Natural killer cell (primary cell): ENCODE results near the gene CAMK4. TPM values are rescaled to one million over a fixed set of nuclear protein-coding genes. Genes with fewer than 3 reads are reported as not detected.
"Not testable (repeated sequence)": the region's sequence is repeated elsewhere in the genome, so short reads cannot be mapped to it uniquely, and the experiment has no call there.

ENCODE experiments used
- ATAC-seq, 3 donors: fragments of 150-1000 bp in 2 of 3; fragments of 200-7000 bp in 1 of 3; cut with Tn5 transposase; 1 replicate in 1 of 3; 2 replicates in 2 of 3; pipeline ENCODE4 v1.10.0; 2021; ENCODE audit warnings: mild to moderate bottlenecking in 2 of 3, moderate library complexity in 2 of 3
- DNase-seq, 2 donors: peaks; one replicate each; pipeline versions ENCODE4 v3.0.0 to v3.0.0-alpha.2; 2013 to 2021; ENCODE audit warnings: mixed read lengths in 1 of 2
- H3K27ac ChIP-seq: one replicate; pipeline ENCODE4 v1.5.1; 2013; ENCODE audit warnings: mild to moderate bottlenecking, low read length
- H3K27me3 ChIP-seq: one replicate; pipeline ENCODE4 v1.6.1; 2013; ENCODE audit warnings: low read length; ENCODE audit not compliant: control insufficient read depth, insufficient read depth
- H3K36me3 ChIP-seq: one replicate; pipeline ENCODE4 v1.6.1; 2013; ENCODE audit warnings: low read length; ENCODE audit not compliant: control insufficient read depth, insufficient read depth
- H3K4me1 ChIP-seq: one replicate; pipeline ENCODE4 v1.6.1; 2013; ENCODE audit warnings: low read length; ENCODE audit not compliant: control insufficient read depth, insufficient read depth
- H3K4me3 ChIP-seq: one replicate; pipeline ENCODE4 v1.5.1; 2013; ENCODE audit warnings: low read length
- H3K9me3 ChIP-seq: one replicate; pipeline ENCODE4 v1.6.1; 2013; ENCODE audit warnings: low read length; ENCODE audit not compliant: control insufficient read depth, insufficient read depth
- H3K27ac Mint-ChIP-seq, 2 donors: one replicate each; pipeline ENCODE4 v1.8.0; 2022; ENCODE audit warnings: mild to moderate bottlenecking in 2 of 2, mixed read lengths in 2 of 2, moderate library complexity in 1 of 2
- H3K27me3 Mint-ChIP-seq, 2 donors: one replicate each; pipeline ENCODE4 v1.8.0; 2022; ENCODE audit warnings: low read depth in 2 of 2, mixed read lengths in 2 of 2
- H3K36me3 Mint-ChIP-seq: one replicate; pipeline ENCODE4 v1.8.0; 2022; ENCODE audit warnings: mixed read lengths
- H3K4me1 Mint-ChIP-seq, 2 donors: one replicate each; pipeline ENCODE4 v1.8.0; 2022; ENCODE audit warnings: mixed read lengths in 2 of 2
- H3K4me3 Mint-ChIP-seq: one replicate; pipeline ENCODE4 v1.8.0; 2022; ENCODE audit warnings: mild to moderate bottlenecking, moderate library complexity, mixed read lengths
- H3K9me3 Mint-ChIP-seq, 2 donors: one replicate each; pipeline ENCODE4 v1.8.0; 2022; ENCODE audit warnings: mixed read lengths in 2 of 2
- WGBS: methylation state at CpG from one replicate; pipeline ENCODE4 v1.1.7; 2013; ENCODE audit warnings: missing lambda C conversion rate; ENCODE audit not compliant: insufficient coverage; 5-methylcytosine and 5-hydroxymethylcytosine counted together
- intact Hi-C: fragments of 100-400 bp; cut with micrococcal nuclease; formaldehyde crosslinking; loops from one replicate; pipeline ENCODE4 v1.14.2; 2022
- total RNA-seq, 4 donors: library from RNA; stranded (reverse); fragments of 120-200 nt in 1 of 4; gene quantifications; one replicate each; pipeline versions ENCODE4 v1.2.3 to v1.2.4, GENCODE V29; 2013 to 2022
- TF ChIP-seq, protein P1 (sequence below): fragments of 200-600 bp; IDR thresholded peaks from one replicate; pipeline ENCODE4 v1.8.0; 2022; ENCODE audit warnings: antibody characterized with exemption

Gene CAMK4
- total RNA-seq, 3 donors from 2014 or later (not counting 1 experiment from before 2014, with no cell fraction given): 0.80 to 7.9 (median 7.2) TPM

DNA sequence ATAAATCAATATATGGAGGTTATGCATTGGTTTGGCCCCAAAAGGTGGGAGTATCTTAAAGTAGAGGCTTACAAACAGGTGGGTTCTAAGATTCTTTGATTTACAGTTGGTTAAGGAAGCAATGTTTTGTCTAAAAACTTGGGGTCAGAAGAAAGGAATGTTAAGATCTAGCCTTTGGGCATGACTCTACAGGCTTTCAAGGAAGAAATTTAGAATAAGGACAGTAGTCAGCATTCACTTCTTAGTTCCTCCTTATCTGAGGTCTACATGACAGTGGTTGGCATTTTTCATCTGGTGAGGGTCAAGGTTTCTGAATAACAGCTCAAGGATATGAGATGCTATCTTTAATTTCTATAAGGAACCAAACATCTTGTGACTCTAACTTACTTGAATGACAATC is 122.8 kb downstream of the CAMK4 start:
- Mint-ChIP-seq H3K36me3 (no peaks in the 10 kb centered on the region), H3K27me3 (peaks cover 0 to 3% of the 10 kb centered on the region in 2 donors), H3K27ac (no peak overlapping the region), H3K9me3 (peaks cover 3 to 7% of the 10 kb centered on the region in 2 donors), H3K4me1 (no peaks in the 10 kb centered on the region), H3K4me3 (no peak overlapping the region)
- no peaks in the 10 kb centered on the region for H3K9me3 ChIP-seq
- ATAC-seq (no peak), DNase-seq (no peak)
- H3K4me3 ChIP-seq: no peak overlapping the region
- intact Hi-C loops: no loop called here
- H3K4me1 ChIP-seq: no peaks in the 10 kb centered on the region
- H3K36me3 ChIP-seq: no peaks in the 10 kb centered on the region
- no peaks in the 10 kb centered on the region for H3K27me3 ChIP-seq
- TF ChIP-seq, protein P1, sequence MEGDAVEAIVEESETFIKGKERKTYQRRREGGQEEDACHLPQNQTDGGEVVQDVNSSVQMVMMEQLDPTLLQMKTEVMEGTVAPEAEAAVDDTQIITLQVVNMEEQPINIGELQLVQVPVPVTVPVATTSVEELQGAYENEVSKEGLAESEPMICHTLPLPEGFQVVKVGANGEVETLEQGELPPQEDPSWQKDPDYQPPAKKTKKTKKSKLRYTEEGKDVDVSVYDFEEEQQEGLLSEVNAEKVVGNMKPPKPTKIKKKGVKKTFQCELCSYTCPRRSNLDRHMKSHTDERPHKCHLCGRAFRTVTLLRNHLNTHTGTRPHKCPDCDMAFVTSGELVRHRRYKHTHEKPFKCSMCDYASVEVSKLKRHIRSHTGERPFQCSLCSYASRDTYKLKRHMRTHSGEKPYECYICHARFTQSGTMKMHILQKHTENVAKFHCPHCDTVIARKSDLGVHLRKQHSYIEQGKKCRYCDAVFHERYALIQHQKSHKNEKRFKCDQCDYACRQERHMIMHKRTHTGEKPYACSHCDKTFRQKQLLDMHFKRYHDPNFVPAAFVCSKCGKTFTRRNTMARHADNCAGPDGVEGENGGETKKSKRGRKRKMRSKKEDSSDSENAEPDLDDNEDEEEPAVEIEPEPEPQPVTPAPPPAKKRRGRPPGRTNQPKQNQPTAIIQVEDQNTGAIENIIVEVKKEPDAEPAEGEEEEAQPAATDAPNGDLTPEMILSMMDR: no peak
- H3K27ac ChIP-seq: no peak overlapping the region

DNA sequence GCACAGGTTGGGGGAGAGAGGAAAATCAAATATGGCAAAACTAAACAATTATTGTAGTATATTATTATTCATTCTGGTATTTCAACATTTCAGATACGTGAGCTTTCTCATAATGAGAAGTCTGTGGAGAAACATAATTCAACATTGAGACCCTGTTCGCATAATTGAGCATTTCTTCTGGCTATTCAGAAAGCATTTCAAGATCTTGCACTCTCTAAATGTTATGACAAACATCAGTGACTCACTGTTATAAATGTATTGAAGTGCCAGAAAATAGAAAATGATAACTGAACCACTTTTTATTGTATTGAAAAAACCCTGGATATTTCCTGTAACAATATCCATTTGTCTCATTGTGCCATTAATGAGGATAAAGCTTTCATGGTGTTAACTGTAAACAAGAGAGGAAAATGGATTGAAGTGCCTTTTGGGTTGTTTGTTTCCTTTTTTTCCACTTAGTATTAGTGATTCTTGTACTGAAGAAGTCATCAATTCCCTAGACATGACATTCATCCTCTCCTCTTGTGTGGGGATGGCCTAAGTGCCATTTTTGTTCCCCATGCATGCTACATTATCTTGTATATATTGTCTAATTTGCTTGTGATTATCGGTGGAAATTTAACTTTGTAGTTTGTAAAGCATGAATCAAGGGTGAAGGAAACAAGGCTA is 124.6 kb downstream of the CAMK4 start:
- DNase-seq: no peak
- Histone ChIP-seq H3K27me3 (no peaks in the 10 kb centered on the region), H3K27ac (no peak overlapping the region), H3K4me3 (no peak overlapping the region), H3K9me3 (no peaks in the 10 kb centered on the region), H3K4me1 (no peaks in the 10 kb centered on the region), H3K36me3 (no peaks in the 10 kb centered on the region)
- Mint-ChIP-seq H3K36me3 (no peaks in the 10 kb centered on the region), H3K27me3 (no peaks in the 10 kb centered on the region), H3K4me3 (no peak overlapping the region), H3K9me3 (peaks cover 0 to 5% of the 10 kb centered on the region in 2 donors), H3K27ac (no peak overlapping the region), H3K4me1 (no peaks in the 10 kb centered on the region)
- WGBS: 83% methylated on average over 1 of the region's 3 CpGs
- TF ChIP-seq, protein P1: no peak
- intact Hi-C loops: no loop called here
- no peak for ATAC-seq

DNA sequence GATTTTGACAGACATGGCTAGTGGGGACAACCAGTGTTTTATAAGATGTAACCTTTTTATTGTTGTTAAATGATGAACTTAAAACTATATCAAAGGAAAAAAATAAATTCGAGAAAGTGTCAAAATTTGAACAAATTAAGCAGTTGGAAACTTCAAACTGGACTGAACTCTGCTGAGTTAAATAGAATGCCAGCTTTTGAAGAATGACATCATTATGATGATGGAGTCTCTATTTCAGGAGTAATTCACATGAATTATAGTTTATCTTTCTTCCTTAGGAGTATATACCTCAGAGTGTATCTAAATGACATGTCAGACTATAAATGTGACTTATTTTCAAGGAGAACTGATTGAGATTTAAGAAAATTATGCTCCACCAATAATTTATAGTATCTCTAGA is 125.2 kb downstream of the CAMK4 start:
- no peaks in the 10 kb centered on the region for H3K4me1 ChIP-seq
- intact Hi-C loops: no loop called here
- H3K27ac Mint-ChIP-seq: no peak overlapping the region
- WGBS: 92% methylated on average over 1 of the region's 1 CpG
- H3K36me3 ChIP-seq: no peaks in the 10 kb centered on the region
- H3K4me3 ChIP-seq: no peak overlapping the region
- no peaks in the 10 kb centered on the region for H3K27me3 Mint-ChIP-seq
- H3K27ac ChIP-seq: no peak overlapping the region
- H3K36me3 Mint-ChIP-seq: no peaks in the 10 kb centered on the region
- no peaks in the 10 kb centered on the region for H3K4me1 Mint-ChIP-seq
- no peak overlapping the region for H3K4me3 Mint-ChIP-seq
- H3K27me3 ChIP-seq: no peaks in the 10 kb centered on the region
- peaks cover 2 to 7% of the 10 kb centered on the region in 2 donors for H3K9me3 Mint-ChIP-seq
- H3K9me3 ChIP-seq: no peaks in the 10 kb centered on the region
- TF ChIP-seq, protein P1: no peak
- no peak for DNase-seq
- no peak for ATAC-seq

- WGBS: no CpG with 5 or more reads among the region's 3 CpGs
- TF ChIP-seq, protein P1: no peak
These were observed 128.9 kb downstream of the CAMK4 start for GRCh38 chr5:111353035-111353434.

DNA sequence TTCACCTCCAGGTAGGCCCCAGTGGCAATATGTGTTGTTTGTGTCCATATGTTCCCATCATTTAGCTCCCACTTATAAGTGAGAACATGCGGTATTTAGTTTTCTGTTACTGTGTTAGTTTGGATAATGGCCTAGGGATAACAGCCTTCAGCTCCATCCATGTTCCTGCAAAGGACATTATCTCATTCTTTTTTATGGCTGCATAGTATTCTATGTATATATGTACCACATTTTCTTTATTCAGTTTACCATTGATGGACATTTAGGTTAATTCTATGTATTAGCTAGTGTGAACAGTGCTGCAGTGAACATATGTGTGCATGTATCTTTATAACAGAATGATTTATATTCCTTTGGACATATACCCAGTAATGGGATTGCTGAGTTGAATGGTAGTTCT is 134.5 kb downstream of the CAMK4 start:
- DNase-seq, H3K27me3 Mint-ChIP-seq, H3K36me3 ChIP-seq, H3K4me1 ChIP-seq, H3K4me1 Mint-ChIP-seq, H3K4me3 Mint-ChIP-seq, H3K4me3 ChIP-seq, H3K27me3 ChIP-seq, ATAC-seq, H3K36me3 Mint-ChIP-seq, H3K9me3 ChIP-seq, H3K27ac ChIP-seq, H3K27ac Mint-ChIP-seq, intact Hi-C loops: not testable (repeated sequence)
- no CpG with 5 or more reads among the region's 1 CpG for WGBS
- peaks cover 5 to 14% of the 10 kb centered on the region in 2 donors for H3K9me3 Mint-ChIP-seq

More at GRCh38 chr5:111353035-111353434, 128.9 kb downstream of the CAMK4 start:
- Mint-ChIP-seq H3K9me3 (peaks cover 6 to 8% of the 10 kb centered on the region in 2 donors), H3K4me3 (no peak overlapping the region), H3K27ac (no peak overlapping the region), H3K36me3 (no peaks in the 10 kb centered on the region), H3K4me1 (no peaks in the 10 kb centered on the region), H3K27me3 (no peaks in the 10 kb centered on the region)
- DNase-seq (no peak), ATAC-seq (no peak)
- no peaks in the 10 kb centered on the region for H3K36me3 ChIP-seq
- no peaks in the 10 kb centered on the region for H3K27me3 ChIP-seq
- intact Hi-C loops: no loop called here
- no peaks in the 10 kb centered on the region for H3K4me1 ChIP-seq
- H3K4me3 ChIP-seq: no peak overlapping the region
- H3K9me3 ChIP-seq: no peaks in the 10 kb centered on the region
- no peak overlapping the region for H3K27ac ChIP-seq
